H1 (cell line): ENCODE results near the gene LFNG. TPM values are rescaled to one million over a fixed set of nuclear protein-coding genes. Genes with fewer than 3 reads are reported as not detected.

ENCODE experiments used
- CTCF ChIA-PET: fragments of 300-600 bp; sonication (Branson Sonifier 250); formaldehyde crosslinking; loops from one replicate; lab custom pipeline; 2021; ENCODE audit not compliant: partially characterized antibody; lab: Charles Lee
- POLR2A ChIA-PET: fragments of 300-600 bp; sonication (Branson Sonifier 250); formaldehyde crosslinking; loops from one replicate; lab custom pipeline; 2021; ENCODE audit warnings: inconsistent platforms; ENCODE audit not compliant: partially characterized antibody; lab: Charles Lee
- DNase-seq, 2 experiments: peaks; one replicate each; pipeline versions ENCODE4 v3.0.0 to v3.0.0-alpha.2; 2010 to 2022; ENCODE audit warnings: low spot score in 2 of 2, low read depth in 1 of 2, mixed read lengths in 1 of 2
- FAIRE-seq: peaks from 2 replicates; lab custom pipeline; 2011; peaks lifted over from hg19 to GRCh38; lab: Jason Lieb, UNC
- H2AFZ ChIP-seq: 2 replicates; pipeline ENCODE4 v1.8.1; 2012; ENCODE audit warnings: low read length, inconsistent platforms
- H2AK5ac ChIP-seq: 2 replicates; pipeline ENCODE4 v1.6.1; 2013; ENCODE audit warnings: low read depth, low read length
- H2BK120ac ChIP-seq: replicated peaks from 2 replicates; pipeline ENCODE3; 2013; ENCODE audit warnings: low read depth, low read length, inconsistent platforms
- H2BK12ac ChIP-seq: 2 replicates; pipeline ENCODE4 v1.6.1; 2013; ENCODE audit warnings: low read depth, low read length
- H2BK15ac ChIP-seq: 2 replicates; pipeline ENCODE4 v1.6.1; 2013; ENCODE audit warnings: low read length
- H2BK20ac ChIP-seq: 2 replicates; pipeline ENCODE4 v1.6.1; 2013; ENCODE audit warnings: low read length
- H2BK5ac ChIP-seq: 2 replicates; pipeline ENCODE4 v1.6.1; 2013; ENCODE audit warnings: low read depth, low read length
- H3K14ac ChIP-seq: 2 replicates; pipeline ENCODE4 v1.6.1; 2013; ENCODE audit warnings: inconsistent platforms; ENCODE audit not compliant: insufficient read length
- H3K18ac ChIP-seq: 2 replicates; pipeline ENCODE4 v1.6.1; 2013; ENCODE audit warnings: low read length; ENCODE audit errors: extremely low read depth
- H3K23ac ChIP-seq: 2 replicates; pipeline ENCODE4 v1.6.1; 2013; ENCODE audit warnings: inconsistent platforms; ENCODE audit not compliant: insufficient read length
- H3K23me2 ChIP-seq: 2 replicates; pipeline ENCODE4 v1.6.1; 2013; ENCODE audit warnings: low read depth, low read length
- H3K27ac ChIP-seq: 2 replicates; pipeline ENCODE4 v1.6.1; 2011; ENCODE audit warnings: low read depth, low read length, inconsistent platforms
- H3K27me3 ChIP-seq, 4 experiments: replicated peaks in 1 of 4; 1 replicate in 1 of 4; 2 replicates in 3 of 4; pipeline versions ENCODE4 v1.6.1 to v1.8.1; 2011 to 2013; ENCODE audit warnings: low read length in 3 of 4, mild to moderate bottlenecking in 3 of 4, inconsistent platforms in 2 of 4, mixed read lengths in 2 of 4, moderate library complexity in 1 of 4; ENCODE audit not compliant: control insufficient read depth in 3 of 4, insufficient read depth in 3 of 4; ENCODE audit errors: extremely low read depth in 1 of 4
- H3K36me3 ChIP-seq, 4 experiments: 2 replicates each; pipeline versions ENCODE4 v1.6.1 to v1.8.1; 2011 to 2013; ENCODE audit warnings: mild to moderate bottlenecking in 4 of 4, low read length in 3 of 4, moderate library complexity in 2 of 4, control low read depth in 1 of 4, inconsistent platforms in 1 of 4; ENCODE audit not compliant: insufficient read depth in 4 of 4, control insufficient read depth in 2 of 4
- H3K4ac ChIP-seq: replicated peaks from 2 replicates; pipeline ENCODE3; 2013; ENCODE audit warnings: low read length, low read depth, mixed read lengths, inconsistent platforms; ENCODE audit not compliant: insufficient read length
- H3K4me1 ChIP-seq, 4 experiments: replicated peaks in 1 of 4; 1 replicate in 1 of 4; 2 replicates in 3 of 4; pipeline versions ENCODE4 v1.6.1 to v1.8.1; 2011 to 2013; ENCODE audit warnings: low read length in 3 of 4, inconsistent platforms in 2 of 4, mixed read lengths in 1 of 4; ENCODE audit not compliant: insufficient read depth in 4 of 4, control insufficient read depth in 3 of 4
- H3K4me2 ChIP-seq, 2 experiments: 2 replicates each; pipeline versions ENCODE4 v1.6.1 to v1.8.1; 2011 to 2013; ENCODE audit warnings: low read depth in 2 of 2, low read length in 2 of 2, control low read depth in 1 of 2, inconsistent platforms in 1 of 2, mild to moderate bottlenecking in 1 of 2; ENCODE audit not compliant: insufficient read depth in 1 of 2
- H3K4me3 ChIP-seq, 4 experiments: fragments of 200-600, 300-600 bp in 1 of 4; sonication (generic), shearing (Covaris generic), sonication (Bioruptor Twin) in 1 of 4; 2 replicates each; pipeline versions ENCODE4 v1.5.1 to v1.8.1; 2011 to 2016; ENCODE audit warnings: low read length in 4 of 4, low read depth in 3 of 4, control low read depth in 2 of 4, inconsistent platforms in 2 of 4, mild to moderate bottlenecking in 2 of 4, mixed read lengths in 1 of 4, moderate library complexity in 1 of 4; ENCODE audit not compliant: insufficient read depth in 2 of 4; ENCODE audit errors: extremely low read depth in 1 of 4
- H3K56ac ChIP-seq: replicated peaks from 2 replicates; pipeline ENCODE3; 2013; ENCODE audit warnings: low read depth, mild to moderate bottlenecking, mixed read lengths, low read length, inconsistent platforms; ENCODE audit not compliant: insufficient read length
- H3K79me1 ChIP-seq: 2 replicates; pipeline ENCODE4 v1.6.1; 2013; ENCODE audit warnings: low read depth, low read length, control low read depth
- H3K79me2 ChIP-seq, 2 experiments: 2 replicates each; pipeline versions ENCODE4 v1.6.1 to v1.8.1; 2012 to 2013; ENCODE audit warnings: low read length in 2 of 2, mild to moderate bottlenecking in 2 of 2, inconsistent platforms in 1 of 2; ENCODE audit not compliant: insufficient read depth in 2 of 2, control insufficient read depth in 1 of 2
- H3K9ac ChIP-seq, 4 experiments: replicated peaks in 1 of 4; 1 replicate in 1 of 4; 2 replicates in 3 of 4; pipeline versions ENCODE4 v1.6.1 to v1.8.1; 2011 to 2013; ENCODE audit warnings: low read depth in 3 of 4, low read length in 3 of 4, control low read depth in 2 of 4, mild to moderate bottlenecking in 2 of 4, moderate library complexity in 2 of 4, inconsistent platforms in 1 of 4; ENCODE audit errors: extremely low read depth in 1 of 4
- H3K9me3 ChIP-seq, 2 experiments: 2 replicates each; pipeline versions ENCODE4 v1.6.1 to v1.8.1; 2012 to 2013; ENCODE audit warnings: mild to moderate bottlenecking in 2 of 2, moderate library complexity in 2 of 2, control low read depth in 1 of 2, inconsistent platforms in 1 of 2, low read depth in 1 of 2, low read length in 1 of 2, mixed read lengths in 1 of 2; ENCODE audit not compliant: insufficient read depth in 2 of 2
- H4K20me1 ChIP-seq, 2 experiments: replicated peaks in 1 of 2; 2 replicates each; pipeline versions ENCODE3 to v1.8.1; 2011 to 2013; ENCODE audit warnings: inconsistent platforms in 2 of 2, low read length in 2 of 2, mild to moderate bottlenecking in 1 of 2; ENCODE audit not compliant: insufficient read depth in 2 of 2, control insufficient read depth in 1 of 2
- H4K5ac ChIP-seq: 2 replicates; pipeline ENCODE4 v1.6.1; 2013; ENCODE audit warnings: low read length, low read depth, mixed read lengths, inconsistent platforms; ENCODE audit not compliant: insufficient read length
- H4K8ac ChIP-seq: 2 replicates; pipeline ENCODE4 v1.8.0; 2013; ENCODE audit warnings: mild to moderate bottlenecking, moderate library complexity, low read length, inconsistent platforms; ENCODE audit not compliant: insufficient read depth; ENCODE audit errors: extremely low read depth
- H4K91ac ChIP-seq: replicated peaks from 2 replicates; pipeline ENCODE3; 2013; ENCODE audit warnings: low read length, mixed read lengths, inconsistent platforms; ENCODE audit not compliant: insufficient read length
- BCL11A ChIP-seq, 2 experiments: IDR thresholded peaks; one replicate each; pipeline ENCODE4 v1.6.1; 2011; ENCODE audit warnings: low read depth in 2 of 2, low read length in 2 of 2, mild to moderate bottlenecking in 2 of 2
- CEBPB ChIP-seq: IDR thresholded peaks from 2 replicates; pipeline ENCODE4 v1.6.1; 2012; ENCODE audit warnings: low read depth, low read length
- CHD2 ChIP-seq: IDR thresholded peaks from 2 replicates; pipeline ENCODE4 v1.6.1; 2012; ENCODE audit warnings: low read length, improper control_type of control experiment
- EGR1 ChIP-seq: IDR thresholded peaks from 2 replicates; pipeline ENCODE4 v1.6.1; 2011; ENCODE audit warnings: low read depth, low read length, borderline replicate concordance
- GABPA ChIP-seq: IDR thresholded peaks from 2 replicates; pipeline ENCODE4 v1.6.1; 2011; ENCODE audit warnings: mild to moderate bottlenecking, low read length, moderate library complexity, borderline replicate concordance; ENCODE audit not compliant: insufficient read depth
- HDAC6 ChIP-seq: IDR thresholded peaks from one replicate; pipeline ENCODE4 v1.7.1; 2012; ENCODE audit warnings: low read depth, mild to moderate bottlenecking, inconsistent platforms, low read length, moderate library complexity
- JUND ChIP-seq: IDR thresholded peaks from 2 replicates; pipeline ENCODE4 v1.6.1; 2011; ENCODE audit warnings: mild to moderate bottlenecking, improper control_type of control experiment, low read length
- KDM4A ChIP-seq: IDR thresholded peaks from one replicate; pipeline ENCODE4 v1.7.1; 2012; ENCODE audit warnings: low read depth, mild to moderate bottlenecking, moderate library complexity, low read length, inconsistent platforms; ENCODE audit not compliant: severe bottlenecking
- SIN3A ChIP-seq, 2 experiments: IDR thresholded peaks in 1 of 2; conservative IDR thresholded peaks in 1 of 2; 2 replicates each; pipeline ENCODE4 v1.6.1; 2011 to 2012; ENCODE audit warnings: low read length in 2 of 2, improper control_type of control experiment in 1 of 2, low read depth in 1 of 2, mild to moderate bottlenecking in 1 of 2
- SIRT6 ChIP-seq: IDR thresholded peaks from one replicate; pipeline ENCODE4 v1.7.1; 2012; ENCODE audit warnings: low read length, inconsistent platforms
- WGBS, 2 experiments: shearing (Covaris generic) in 1 of 2; methylation state at CpG; one replicate each; pipeline versions ENCODE4 v1.1.6 to v1.1.7; 2013 to 2015; ENCODE audit warnings: low lambda C conversion rate in 2 of 2, mixed read lengths in 2 of 2, inconsistent platforms in 1 of 2, low coverage in 1 of 2, missing lambda C conversion rate in 1 of 2; ENCODE audit not compliant: insufficient replicate concordance in 2 of 2, insufficient coverage in 1 of 2, insufficient read length in 1 of 2; ENCODE audit errors: extremely low coverage in 1 of 2, missing lambda C conversion rate in 1 of 2; 5-methylcytosine and 5-hydroxymethylcytosine counted together
- polyA plus RNA-seq, 7 experiments: library from polyadenylated mRNA; depleted of rRNA in 3 of 7; stranded (reverse) in 5 of 7; unstranded in 2 of 7; fragments of >200 nt in 5 of 7; fragments of 200-250 nt in 2 of 7; gene quantifications; 1 replicate in 5 of 7; 2 replicates in 1 of 7; 4 replicates in 1 of 7; pipeline versions ENCODE4 v1.2.1 to v1.2.3, GENCODE V29; 2011 to 2013; ENCODE audit warnings: missing spikeins in 2 of 7, mixed read lengths in 2 of 7
- total RNA-seq: library from RNA; stranded (reverse); fragmentation: NEBNext Ultra II Directional; extraction: Animal tissue kit (Norgen Biotek cat#: 25700); gene quantifications from 2 replicates; pipeline ENCODE4 v1.2.1, GENCODE V29; 2021
- TF ChIP-seq, protein P1 (sequence below): IDR thresholded peaks from 2 replicates; pipeline ENCODE4 v1.6.1; 2011; ENCODE audit warnings: low read length, improper control_type of control experiment

Gene LFNG
- total and polyA plus RNA-seq, 2 of the 8 experiments (the other 6 are each of a cell fraction or from before 2014, with no cell fraction given), result 31.6 to 35.6 TPM

DNA sequence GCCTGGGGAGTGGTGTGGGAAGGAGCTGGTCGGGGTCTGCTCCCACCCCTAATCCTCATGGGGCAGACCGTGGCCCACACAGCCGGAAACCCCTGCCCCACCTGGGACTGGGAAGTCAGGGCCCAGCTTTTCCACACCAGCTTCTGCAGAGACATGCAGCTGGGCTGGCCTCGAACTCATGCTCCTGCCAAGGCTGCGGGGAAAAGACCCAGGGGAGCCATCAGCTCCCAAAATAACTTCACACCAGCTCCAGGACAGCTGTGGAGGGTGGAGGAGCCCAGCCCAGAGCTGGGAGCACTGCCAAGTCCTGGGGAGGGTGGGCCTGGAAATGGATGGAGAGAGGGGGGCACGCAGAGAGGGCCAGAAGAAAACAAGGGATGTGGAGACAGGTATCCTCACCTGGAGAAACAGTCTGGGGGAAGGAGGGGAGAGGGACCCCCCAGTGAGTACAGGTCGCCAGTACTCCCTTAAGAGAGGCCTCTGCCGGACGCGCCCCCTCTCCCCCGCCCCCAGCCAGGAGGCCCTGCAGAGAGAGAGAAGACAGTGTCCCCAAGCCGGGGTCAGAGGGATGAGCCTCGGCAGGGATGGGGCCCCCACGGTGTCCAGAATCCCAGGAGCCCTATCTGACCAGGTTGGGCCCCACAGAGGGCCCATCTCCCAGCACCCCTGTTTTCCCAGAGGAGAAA is 31.8 kb upstream of the LFNG start:
- Histone ChIP-seq H2BK15ac (no peak overlapping the region), H3K14ac (no peak overlapping the region), H3K4me1 (no peaks in the 10 kb centered on the region), H3K9ac (no peak overlapping the region), H2BK120ac (no peak overlapping the region), H4K5ac (no peak overlapping the region), H2AK5ac (no peak overlapping the region), H3K27me3 (no peaks in the 10 kb centered on the region), H3K4me3 (no peak overlapping the region), H4K8ac (no peak overlapping the region; the same call in none of the 2 replicates), H3K4me2 (no peak overlapping the region), H2BK12ac (no peak overlapping the region), H3K4ac (no peak overlapping the region), H2BK5ac (no peak overlapping the region), H3K23ac (no peak overlapping the region), H4K20me1 (no peaks in the 10 kb centered on the region), H3K56ac (no peak overlapping the region), H2AFZ (no peak overlapping the region), H3K18ac (no peak overlapping the region), H3K23me2 (peaks cover 16% of the 10 kb centered on the region; the same call in 1 of the 2 replicates), H4K91ac (no peak overlapping the region), H3K36me3 (no peaks in the 10 kb centered on the region), H2BK20ac (no peak overlapping the region), H3K9me3 (no peaks in the 10 kb centered on the region; a peak in 1 of 4 replicates), H3K79me2 (no peaks in the 10 kb centered on the region), H3K27ac (no peak overlapping the region), H3K79me1 (no peaks in the 10 kb centered on the region)
- TF ChIP-seq EGR1 (no peak), BCL11A (IDR thresholded peaks at IDR 0.05; ENCODE audit: low read depth in 2 of 2, low read length in 2 of 2) (no peak), HDAC6 (no peak), GABPA (no peak), JUND (no peak), CEBPB (no peak), CHD2 (no peak), SIRT6 (no peak), SIN3A (conservative IDR thresholded peaks at IDR 0.05 in 1 of 2, IDR thresholded peaks at IDR 0.05 in 1 of 2; ENCODE audit: low read depth in 1 of 2, low read length in 2 of 2) (no peak), KDM4A (no peak)
- TF ChIP-seq, protein P1, sequence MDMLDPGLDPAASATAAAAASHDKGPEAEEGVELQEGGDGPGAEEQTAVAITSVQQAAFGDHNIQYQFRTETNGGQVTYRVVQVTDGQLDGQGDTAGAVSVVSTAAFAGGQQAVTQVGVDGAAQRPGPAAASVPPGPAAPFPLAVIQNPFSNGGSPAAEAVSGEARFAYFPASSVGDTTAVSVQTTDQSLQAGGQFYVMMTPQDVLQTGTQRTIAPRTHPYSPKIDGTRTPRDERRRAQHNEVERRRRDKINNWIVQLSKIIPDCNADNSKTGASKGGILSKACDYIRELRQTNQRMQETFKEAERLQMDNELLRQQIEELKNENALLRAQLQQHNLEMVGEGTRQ, result no peak
- WGBS, 2 experiments, result 97% methylated on average over 9 of the region's 14 CpGs; no CpG with 5 or more reads in 1 of the 2 experiments
- POLR2A ChIA-PET, result interaction anchor here (1.3 to 1.8 kb wide), 3 partner anchors 9 to 36 kb away, joined by 3 to 8 read pairs (median 3); no protein-coding TSS in a partner anchor
- FAIRE-seq (no peak), DNase-seq (no peak)
- CTCF ChIA-PET, result interaction anchor here (1.1 to 2.0 kb wide), 7 partner anchors 11 to 55 kb away, joined by 3 to 8 read pairs (median 4); no protein-coding TSS in a partner anchor
